Metanephros (tissue), 1 donor: ENCODE measurements around the gene MARCKS. TPM values are rescaled to one million over a fixed set of nuclear protein-coding genes. Genes with fewer than 3 reads are reported as not detected.

Experiments
- total RNA-seq: library from RNA; depleted of rRNA; stranded (reverse); fragments of >200 nt; gene quantifications from one replicate; pipeline ENCODE4 v1.2.3, GENCODE V29; 2014

Gene MARCKS
- total RNA-seq, result 149 TPM

GRCh38 chr6:113856625-113857555 lies at the start of gene MARCKS:
MARCKS (plus strand) TSS chr6:113857345; CDS start chr6:113857746, 401 bp downstream.

Other genes starting within 250 kb of the MARCKS start
- 138 TPM for gene HDAC2, start 113.8 kb downstream of the MARCKS start, total RNA-seq